ENCODE data around the gene JAGN1.

The JAGN1 gene

DNA sequence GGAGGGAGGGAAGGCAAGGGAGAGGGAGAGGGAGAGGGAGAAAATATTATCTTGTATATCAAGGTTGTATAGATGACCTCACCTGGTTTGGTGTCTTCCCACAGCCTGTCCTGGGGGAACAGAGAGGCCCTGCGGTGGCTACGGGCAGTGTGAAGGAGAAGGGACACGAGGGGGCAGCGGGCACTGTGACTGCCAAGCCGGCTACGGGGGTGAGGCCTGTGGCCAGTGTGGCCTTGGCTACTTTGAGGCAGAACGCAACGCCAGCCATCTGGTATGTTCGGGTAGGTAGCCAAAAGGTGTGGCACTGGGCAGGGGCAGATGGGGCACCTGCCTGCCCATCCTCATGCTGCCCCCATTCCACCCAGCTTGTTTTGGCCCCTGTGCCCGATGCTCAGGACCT is 50.3 kb downstream of the JAGN1 start:
- TF ChIP-seq, protein P1, sequence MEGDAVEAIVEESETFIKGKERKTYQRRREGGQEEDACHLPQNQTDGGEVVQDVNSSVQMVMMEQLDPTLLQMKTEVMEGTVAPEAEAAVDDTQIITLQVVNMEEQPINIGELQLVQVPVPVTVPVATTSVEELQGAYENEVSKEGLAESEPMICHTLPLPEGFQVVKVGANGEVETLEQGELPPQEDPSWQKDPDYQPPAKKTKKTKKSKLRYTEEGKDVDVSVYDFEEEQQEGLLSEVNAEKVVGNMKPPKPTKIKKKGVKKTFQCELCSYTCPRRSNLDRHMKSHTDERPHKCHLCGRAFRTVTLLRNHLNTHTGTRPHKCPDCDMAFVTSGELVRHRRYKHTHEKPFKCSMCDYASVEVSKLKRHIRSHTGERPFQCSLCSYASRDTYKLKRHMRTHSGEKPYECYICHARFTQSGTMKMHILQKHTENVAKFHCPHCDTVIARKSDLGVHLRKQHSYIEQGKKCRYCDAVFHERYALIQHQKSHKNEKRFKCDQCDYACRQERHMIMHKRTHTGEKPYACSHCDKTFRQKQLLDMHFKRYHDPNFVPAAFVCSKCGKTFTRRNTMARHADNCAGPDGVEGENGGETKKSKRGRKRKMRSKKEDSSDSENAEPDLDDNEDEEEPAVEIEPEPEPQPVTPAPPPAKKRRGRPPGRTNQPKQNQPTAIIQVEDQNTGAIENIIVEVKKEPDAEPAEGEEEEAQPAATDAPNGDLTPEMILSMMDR (IDR thresholded peaks at IDR 0.05; ENCODE audit: borderline replicate concordance, insufficient read depth, low read depth, low read length): no peak
- H3K4me3 ChIP-seq (ENCODE audit: low read depth, low read length): no peak overlapping the region

DNA sequence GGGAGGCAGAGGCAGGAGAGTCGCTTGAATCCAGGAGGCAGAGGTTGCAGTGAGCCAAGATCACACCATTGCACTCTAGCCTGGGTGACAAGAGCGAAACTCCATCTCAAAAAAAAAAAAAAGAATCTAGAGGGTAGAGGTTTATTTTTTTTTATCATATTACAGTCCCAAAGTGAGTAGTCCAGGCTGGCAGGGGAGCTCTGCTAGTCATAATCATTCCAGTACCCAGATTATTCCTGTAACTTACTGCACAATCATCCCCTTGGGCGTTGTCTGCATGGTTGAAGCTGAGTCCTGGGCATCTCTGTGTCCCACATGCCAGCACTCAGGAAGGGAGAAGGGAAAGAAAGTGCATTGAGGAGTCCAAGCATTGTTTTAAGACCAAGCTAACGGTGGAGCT is 51.8 kb downstream of the JAGN1 start:
- no peak overlapping the region for H3K4me3 ChIP-seq (ENCODE audit: low read depth, low read length)
- TF ChIP-seq, protein P1 (IDR thresholded peaks at IDR 0.05; ENCODE audit: borderline replicate concordance, insufficient read depth, low read depth, low read length): no peak

DNA sequence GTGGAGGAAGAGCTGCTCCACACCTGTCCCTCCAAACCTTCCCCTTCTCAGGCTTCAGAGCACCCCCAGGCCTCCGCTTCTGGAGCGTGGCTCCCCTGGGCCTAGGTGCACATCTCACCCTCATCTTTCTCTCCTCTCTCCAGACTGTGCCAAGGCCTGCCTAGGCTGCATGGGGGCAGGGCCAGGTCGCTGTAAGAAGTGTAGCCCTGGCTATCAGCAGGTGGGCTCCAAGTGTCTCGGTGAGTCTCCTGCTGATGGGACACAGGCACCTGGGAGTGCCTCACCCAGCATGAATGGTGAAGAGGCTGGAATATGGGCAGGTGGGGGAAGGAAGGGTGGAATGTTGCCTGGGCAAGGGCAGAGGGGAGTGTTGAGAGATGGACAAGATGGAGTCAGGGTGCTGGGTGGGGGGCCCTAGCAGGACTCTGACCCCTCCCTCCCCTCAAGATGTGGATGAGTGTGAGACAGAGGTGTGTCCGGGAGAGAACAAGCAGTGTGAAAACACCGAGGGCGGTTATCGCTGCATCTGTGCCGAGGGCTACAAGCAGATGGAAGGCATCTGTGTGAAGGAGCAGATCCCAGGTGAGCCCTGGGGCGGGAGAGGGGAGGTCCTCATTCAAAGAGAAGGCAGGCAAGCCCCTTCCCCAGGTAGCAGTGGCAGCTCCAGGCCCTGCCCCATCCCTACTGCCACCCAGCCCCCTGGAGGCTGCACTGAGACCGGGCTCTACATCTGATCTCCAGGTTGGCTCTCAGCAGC is 52.7 kb downstream of the JAGN1 start:
- TF ChIP-seq, protein P1 (IDR thresholded peaks at IDR 0.05; ENCODE audit: borderline replicate concordance, insufficient read depth, low read depth, low read length): no peak
- H3K4me3 ChIP-seq (ENCODE audit: low read depth, low read length): no peak overlapping the region

Data from GM12875 (cell line).